CD4-positive, CD25-positive, alpha-beta regulatory T cell (primary cell): ENCODE measurements around the gene PPP1R13L. TPM values are rescaled to one million over a fixed set of nuclear protein-coding genes. Genes with fewer than 3 reads are reported as not detected.

Source experiments
- ATAC-seq, 2 donors: fragments of 150-1000 bp; cut with Tn5 transposase; one replicate each; pipeline ENCODE4 v1.10.0; 2021; ENCODE audit warnings: low read depth in 2 of 2, moderate number of reproducible peaks in 2 of 2, moderate library complexity in 1 of 2
- DNase-seq, 3 donors: peaks; one replicate each; pipeline versions ENCODE4 v3.0.0 to v3.0.0-alpha.2; 2012 to 2022; ENCODE audit warnings: mixed read lengths in 1 of 3
- H3K27ac ChIP-seq: one replicate; pipeline ENCODE4 v1.7.0; 2013; ENCODE audit warnings: mild to moderate bottlenecking, low read length; ENCODE audit not compliant: insufficient read depth, poor library complexity, severe bottlenecking
- H3K27me3 ChIP-seq: one replicate; pipeline ENCODE4 v1.7.0; 2013; ENCODE audit warnings: low read length; ENCODE audit not compliant: control insufficient read depth, insufficient read depth
- H3K36me3 ChIP-seq: one replicate; pipeline ENCODE4 v1.7.0; 2013; ENCODE audit warnings: mild to moderate bottlenecking, low read length, moderate library complexity; ENCODE audit not compliant: control insufficient read depth, insufficient read depth
- H3K4me1 ChIP-seq: 2 replicates; pipeline ENCODE4 v1.7.0; 2013; ENCODE audit warnings: mild to moderate bottlenecking, low read length; ENCODE audit not compliant: insufficient read depth, control insufficient read depth, poor library complexity, severe bottlenecking
- H3K4me3 ChIP-seq: one replicate; pipeline ENCODE4 v1.7.0; 2013; ENCODE audit warnings: low read depth, mild to moderate bottlenecking, low read length, moderate library complexity
- H3K9me3 ChIP-seq, 2 experiments: 1 replicate in 1 of 2; 2 replicates in 1 of 2; pipeline ENCODE4 v1.7.0; 2013; ENCODE audit warnings: low read length in 2 of 2, mild to moderate bottlenecking in 1 of 2, moderate library complexity in 1 of 2; ENCODE audit not compliant: control insufficient read depth in 2 of 2
- H3K27ac Mint-ChIP-seq, 3 donors: one replicate each; pipeline ENCODE4 v1.8.0; 2020 to 2022; ENCODE audit warnings: mild to moderate bottlenecking in 3 of 3, mixed read lengths in 3 of 3, moderate library complexity in 2 of 3
- H3K27me3 Mint-ChIP-seq: one replicate; pipeline ENCODE4 v1.8.0; 2022; ENCODE audit warnings: mild to moderate bottlenecking, mixed read lengths
- H3K36me3 Mint-ChIP-seq: one replicate; pipeline ENCODE4 v1.8.0; 2020; ENCODE audit warnings: mixed read lengths
- H3K4me1 Mint-ChIP-seq, 4 donors: one replicate each; pipeline ENCODE4 v1.8.0; 2020 to 2022; ENCODE audit warnings: mixed read lengths in 4 of 4, mild to moderate bottlenecking in 1 of 4
- H3K4me3 Mint-ChIP-seq, 4 donors: one replicate each; pipeline ENCODE4 v1.8.0; 2020 to 2022; ENCODE audit warnings: mild to moderate bottlenecking in 4 of 4, mixed read lengths in 4 of 4, moderate library complexity in 3 of 4
- H3K9me3 Mint-ChIP-seq, 7 donors: one replicate each; pipeline ENCODE4 v1.8.0; 2020 to 2022; ENCODE audit warnings: mixed read lengths in 7 of 7, mild to moderate bottlenecking in 3 of 7, moderate library complexity in 2 of 7
- polyA plus RNA-seq, 4 donors: library from polyadenylated mRNA; unstranded; fragments of 300-500 nt; fragmentation: Illumina TruSeq; gene quantifications; one replicate each; pipeline ENCODE4 v1.2.3, GENCODE V29; 2021
- total RNA-seq: library from RNA; stranded (reverse); gene quantifications from one replicate; pipeline ENCODE4 v1.2.3, GENCODE V29; 2022

Gene PPP1R13L
- total and polyA plus RNA-seq, 5 donors from 2014 or later: 0.17 to 7.4 (median 0.93) TPM

DNA sequence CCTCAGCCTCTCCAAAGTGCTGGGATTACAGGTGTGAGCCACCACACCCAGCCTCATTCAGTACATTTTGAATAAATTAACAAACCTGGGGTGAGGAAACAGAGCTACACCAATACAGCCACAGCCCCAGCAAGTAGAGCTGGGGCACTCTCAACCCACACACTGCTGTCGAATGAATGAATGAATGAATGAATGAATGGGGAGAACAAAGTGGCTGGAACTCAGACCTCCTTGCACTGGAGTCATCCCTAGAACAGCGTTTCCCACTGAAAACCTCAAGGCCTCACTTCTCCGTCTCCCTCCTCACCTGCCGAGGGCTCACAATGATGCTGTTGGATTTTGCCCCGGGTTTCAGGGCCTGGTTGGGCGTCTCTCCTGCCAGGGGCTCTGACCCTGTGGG is 16.0 kb upstream of the PPP1R13L start:
- H3K4me1 Mint-ChIP-seq: peaks cover 3 to 52% (median 23%) of the 10 kb centered on the region in 4 donors
- H3K27me3 ChIP-seq: no peaks in the 10 kb centered on the region
- H3K4me1 ChIP-seq: peaks cover 35% of the 10 kb centered on the region
- H3K27ac Mint-ChIP-seq: peak overlapping the region in 1 of 3 donors; percentile 62
- no peak overlapping the region for H3K27ac ChIP-seq
- ATAC-seq (no peak), DNase-seq (no peak)
- no peaks in the 10 kb centered on the region for H3K36me3 ChIP-seq
- H3K4me3 ChIP-seq: no peak overlapping the region
- H3K36me3 Mint-ChIP-seq: peaks cover 10% of the 10 kb centered on the region
- no peaks in the 10 kb centered on the region for H3K27me3 Mint-ChIP-seq
- H3K9me3 ChIP-seq: no peaks in the 10 kb centered on the region
- no peaks in the 10 kb centered on the region for H3K9me3 Mint-ChIP-seq
- peak overlapping the region in 1 of 4 donors; percentile 31 for H3K4me3 Mint-ChIP-seq

DNA sequence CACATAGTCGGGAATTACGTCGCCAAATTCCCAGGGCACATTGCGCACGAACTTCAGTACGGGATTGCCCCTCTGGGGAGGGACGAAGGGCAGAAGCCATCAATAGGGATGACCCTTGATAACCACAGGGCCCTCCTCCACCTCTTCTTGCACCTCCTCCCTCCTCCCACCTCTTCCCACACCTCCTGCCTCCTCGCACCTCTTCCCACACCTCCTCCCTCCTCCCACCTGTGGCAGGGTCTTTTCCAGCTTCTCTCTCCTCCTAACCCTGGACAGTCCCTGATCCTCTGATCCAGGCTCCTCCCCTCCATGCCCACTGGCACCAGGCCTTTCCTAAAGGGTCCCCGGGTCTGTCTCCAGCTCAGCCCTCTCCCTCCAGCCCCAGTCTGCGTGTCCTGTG is 15.5 kb upstream of the PPP1R13L start:
- DNase-seq: no peak
- no peaks in the 10 kb centered on the region for H3K9me3 Mint-ChIP-seq
- H3K4me1 ChIP-seq: peaks cover 35% of the 10 kb centered on the region
- peaks cover 10% of the 10 kb centered on the region for H3K36me3 Mint-ChIP-seq
- H3K4me1 Mint-ChIP-seq: peaks cover 3 to 52% (median 23%) of the 10 kb centered on the region in 4 donors
- H3K27me3 ChIP-seq: no peaks in the 10 kb centered on the region
- H3K36me3 ChIP-seq: no peaks in the 10 kb centered on the region
- H3K4me3 Mint-ChIP-seq: no peak overlapping the region
- no peak overlapping the region for H3K27ac ChIP-seq
- H3K9me3 ChIP-seq: no peaks in the 10 kb centered on the region
- no peak for ATAC-seq
- peak overlapping the region in 2 of 3 donors; percentile 62 to 82 for H3K27ac Mint-ChIP-seq
- no peaks in the 10 kb centered on the region for H3K27me3 Mint-ChIP-seq
- H3K4me3 ChIP-seq: no peak overlapping the region

DNA sequence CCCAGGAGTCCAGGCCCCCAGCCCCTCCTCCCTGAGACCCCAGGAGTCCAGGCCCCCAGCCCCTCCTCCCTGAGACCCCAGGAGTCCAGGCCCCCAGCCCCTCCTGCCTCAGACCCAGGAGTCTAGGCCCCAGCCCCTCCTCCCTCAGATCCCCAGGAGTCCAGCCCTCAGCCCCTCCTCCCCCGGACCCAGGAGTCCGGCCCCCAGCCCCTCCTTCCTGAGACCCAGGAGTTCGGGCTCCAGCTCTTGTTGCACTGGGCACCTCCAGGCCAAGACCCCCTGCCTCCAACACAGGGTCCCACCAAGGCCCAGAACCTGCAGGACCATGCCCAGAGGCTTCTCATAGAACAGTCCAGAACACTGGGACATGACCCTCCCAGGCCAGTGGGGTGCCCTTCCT is 15.0 kb upstream of the PPP1R13L start:
- peaks cover 35% of the 10 kb centered on the region for H3K4me1 ChIP-seq
- no peaks in the 10 kb centered on the region for H3K9me3 ChIP-seq
- Mint-ChIP-seq H3K4me1 (peaks cover 3 to 52% (median 23%) of the 10 kb centered on the region in 4 donors), H3K4me3 (no peak overlapping the region), H3K27me3 (no peaks in the 10 kb centered on the region), H3K36me3 (peaks cover 10% of the 10 kb centered on the region), H3K27ac (no peak overlapping the region), H3K9me3 (no peaks in the 10 kb centered on the region)
- no peak overlapping the region for H3K4me3 ChIP-seq
- no peak overlapping the region for H3K27ac ChIP-seq
- ATAC-seq: no peak
- H3K36me3 ChIP-seq: peaks cover under 1% of the 10 kb centered on the region
- H3K27me3 ChIP-seq: no peaks in the 10 kb centered on the region
- DNase-seq: no peak

DNA sequence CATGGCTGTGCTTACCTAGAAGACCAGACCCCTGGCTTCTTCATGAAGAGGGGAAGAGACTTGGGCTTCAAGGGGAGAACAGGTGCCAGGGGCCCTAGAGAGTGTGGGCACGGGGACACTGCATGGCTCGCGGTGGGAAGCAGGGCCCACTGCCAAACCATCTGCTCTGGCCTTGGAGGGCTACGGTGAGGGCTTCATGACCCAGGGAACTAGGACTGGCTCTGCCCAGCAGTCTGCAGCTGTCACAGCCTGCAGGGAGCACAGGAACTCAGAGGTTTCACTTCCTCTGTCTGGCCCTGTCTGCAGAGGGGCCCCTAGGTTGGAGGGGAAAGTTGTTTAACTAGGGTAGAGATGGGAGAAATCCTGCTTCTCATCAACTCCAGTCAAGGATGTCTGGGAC is 14.5 kb upstream of the PPP1R13L start:
- H3K27ac Mint-ChIP-seq: no peak overlapping the region
- DNase-seq (peak in 1 of 3 donors; percentile 58), ATAC-seq (peak; percentile 38 to 55)
- Histone ChIP-seq H3K9me3 (no peaks in the 10 kb centered on the region), H3K4me1 (peaks cover 32% of the 10 kb centered on the region), H3K36me3 (peaks cover 6% of the 10 kb centered on the region), H3K27me3 (no peaks in the 10 kb centered on the region), H3K4me3 (no peak overlapping the region), H3K27ac (no peak overlapping the region)
- H3K27me3 Mint-ChIP-seq: no peaks in the 10 kb centered on the region
- peaks cover under 1 to 49% (median 20%) of the 10 kb centered on the region in 4 donors for H3K4me1 Mint-ChIP-seq
- H3K9me3 Mint-ChIP-seq: no peaks in the 10 kb centered on the region
- H3K4me3 Mint-ChIP-seq: peak overlapping the region in 2 of 4 donors; percentile 28 to 58
- peaks cover 10% of the 10 kb centered on the region for H3K36me3 Mint-ChIP-seq

DNA sequence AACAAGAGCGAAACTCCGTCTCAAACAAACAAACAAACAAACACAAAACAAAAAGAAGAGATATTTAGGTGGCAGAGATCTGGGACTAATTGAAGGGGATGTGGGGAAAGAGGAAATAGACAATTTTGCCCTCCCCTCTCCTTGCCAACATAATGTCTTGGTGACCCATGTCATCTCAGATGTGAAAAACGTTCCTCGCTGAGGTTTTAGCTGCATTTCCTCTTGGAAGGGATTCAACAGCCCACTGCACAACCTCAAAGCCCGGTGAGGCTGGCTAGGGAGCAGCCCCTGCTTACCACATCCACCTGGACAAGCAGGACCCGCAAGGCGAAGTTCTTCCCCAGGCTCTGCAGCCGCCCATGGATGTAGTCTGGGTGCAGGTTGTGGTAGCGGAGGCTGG is 13.9 kb upstream of the PPP1R13L start:
- peaks cover 0 to 43% (median 18%) of the 10 kb centered on the region in 4 donors for H3K4me1 Mint-ChIP-seq
- Histone ChIP-seq H3K36me3 (peaks cover 8% of the 10 kb centered on the region), H3K27me3 (no peaks in the 10 kb centered on the region), H3K4me3 (no peak overlapping the region), H3K4me1 (peaks cover 26% of the 10 kb centered on the region), H3K9me3 (no peaks in the 10 kb centered on the region), H3K27ac (no peak overlapping the region)
- H3K27ac Mint-ChIP-seq: no peak overlapping the region
- peak overlapping the region in 1 of 4 donors; percentile 61 for H3K4me3 Mint-ChIP-seq
- DNase-seq (no peak), ATAC-seq (no peak)
- H3K27me3 Mint-ChIP-seq: no peaks in the 10 kb centered on the region
- no peaks in the 10 kb centered on the region for H3K9me3 Mint-ChIP-seq
- peaks cover 12% of the 10 kb centered on the region for H3K36me3 Mint-ChIP-seq

DNA sequence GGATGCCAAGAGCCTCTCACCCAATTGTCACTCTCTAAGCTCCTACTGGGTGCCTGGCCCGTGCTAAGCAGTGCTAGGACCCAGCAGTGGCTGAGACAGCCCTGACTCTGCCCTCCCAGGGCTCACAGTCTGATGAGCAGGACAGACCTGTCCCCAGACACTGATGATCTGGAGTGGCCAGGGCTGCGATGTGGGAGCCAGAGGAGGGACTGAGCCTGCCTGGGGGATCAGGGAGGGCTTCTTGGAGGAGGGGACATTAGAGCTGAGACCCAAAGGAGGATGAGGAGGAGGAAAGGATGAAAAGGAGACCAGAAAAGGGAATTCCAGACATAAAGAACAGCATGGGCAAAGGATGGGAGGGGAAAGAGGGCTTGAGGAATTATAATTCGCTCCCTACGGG is 12.3 kb upstream of the PPP1R13L start:
- Histone ChIP-seq H3K27me3 (no peaks in the 10 kb centered on the region), H3K9me3 (no peaks in the 10 kb centered on the region), H3K4me3 (no peak overlapping the region), H3K36me3 (peaks cover 18% of the 10 kb centered on the region), H3K4me1 (peaks cover 15% of the 10 kb centered on the region), H3K27ac (no peak overlapping the region)
- Mint-ChIP-seq H3K36me3 (peaks cover 20% of the 10 kb centered on the region), H3K27ac (peak overlapping the region in 1 of 3 donors; percentile 92), H3K9me3 (no peaks in the 10 kb centered on the region), H3K4me3 (no peak overlapping the region), H3K4me1 (peaks cover 0 to 33% (median 8%) of the 10 kb centered on the region in 4 donors), H3K27me3 (no peaks in the 10 kb centered on the region)
- ATAC-seq (no peak), DNase-seq (no peak)

DNA sequence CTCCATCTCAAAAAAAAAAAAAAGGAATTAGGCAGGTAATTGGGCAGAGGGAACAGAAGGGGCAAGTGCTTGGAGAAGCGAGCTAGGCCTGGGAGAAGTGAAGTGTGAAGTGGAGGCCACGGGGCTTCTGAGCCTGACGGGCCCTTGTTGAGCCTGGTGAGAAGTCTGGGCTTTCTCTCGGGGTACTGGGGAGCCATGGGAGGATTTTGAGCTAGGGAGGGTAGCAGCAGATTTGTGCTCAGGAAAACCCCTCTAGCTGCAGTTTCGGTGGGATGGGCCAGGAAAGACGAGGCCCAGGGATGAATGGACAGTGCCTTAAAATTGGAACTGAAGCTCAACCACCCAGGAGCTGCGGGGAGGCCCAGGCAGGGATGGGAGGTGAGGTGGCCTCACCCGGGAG is 9.6 kb upstream of the PPP1R13L start:
- Histone ChIP-seq H3K27me3 (no peaks in the 10 kb centered on the region), H3K36me3 (peaks cover 18% of the 10 kb centered on the region), H3K9me3 (no peaks in the 10 kb centered on the region), H3K27ac (no peak overlapping the region), H3K4me3 (no peak overlapping the region), H3K4me1 (peaks cover 4% of the 10 kb centered on the region)
- Mint-ChIP-seq H3K4me1 (peaks cover 0 to 15% (median 3%) of the 10 kb centered on the region in 4 donors), H3K4me3 (no peak overlapping the region), H3K9me3 (no peaks in the 10 kb centered on the region), H3K27me3 (no peaks in the 10 kb centered on the region), H3K36me3 (peaks cover 20% of the 10 kb centered on the region), H3K27ac (no peak overlapping the region)
- ATAC-seq: no peak
- DNase-seq: no peak

DNA sequence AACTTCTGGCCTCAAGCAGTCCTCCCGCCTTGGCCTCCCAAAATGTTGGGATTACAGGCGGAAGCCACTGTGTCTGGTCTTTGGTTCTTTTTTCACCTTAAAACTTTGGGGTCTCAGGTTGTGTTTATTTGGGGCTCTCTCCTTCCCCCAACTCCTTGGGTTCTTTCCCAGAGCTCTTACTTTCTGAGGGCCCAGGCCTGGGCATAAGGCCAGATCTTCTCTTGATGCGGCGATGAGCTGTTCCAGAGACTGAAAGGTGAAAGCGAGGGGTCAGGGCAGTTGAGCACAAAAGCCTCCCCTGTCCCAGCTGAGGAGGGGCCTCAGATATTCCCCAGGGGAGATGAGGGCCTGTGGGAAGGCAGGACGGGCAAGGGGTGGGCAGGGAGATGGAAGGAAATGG is 8.6 kb upstream of the PPP1R13L start:
- no peaks in the 10 kb centered on the region for H3K27me3 Mint-ChIP-seq
- H3K9me3 ChIP-seq: no peaks in the 10 kb centered on the region
- no peak for ATAC-seq
- peaks cover 0 to 2% (median 0%) of the 10 kb centered on the region in 7 donors for H3K9me3 Mint-ChIP-seq
- peaks cover 25% of the 10 kb centered on the region for H3K36me3 Mint-ChIP-seq
- H3K4me1 ChIP-seq: no peaks in the 10 kb centered on the region
- peaks cover 0 to 5% (median 3%) of the 10 kb centered on the region in 4 donors for H3K4me1 Mint-ChIP-seq
- no peak overlapping the region for H3K4me3 ChIP-seq
- no peak for DNase-seq
- no peaks in the 10 kb centered on the region for H3K27me3 ChIP-seq
- H3K4me3 Mint-ChIP-seq: no peak overlapping the region
- no peak overlapping the region for H3K27ac ChIP-seq
- H3K27ac Mint-ChIP-seq: no peak overlapping the region
- peaks cover 18% of the 10 kb centered on the region for H3K36me3 ChIP-seq
